GM12891 (cell line): ENCODE results near the gene CASP4.

Experiments used
- PAX5 ChIP-seq: IDR thresholded peaks from 2 replicates; pipeline ENCODE4 v1.6.1; 2011; ENCODE audit warnings: low read length, moderate library complexity, mild to moderate bottlenecking; ENCODE audit not compliant: insufficient read depth, severe bottlenecking
- POLR2A ChIP-seq: IDR thresholded peaks from 2 replicates; pipeline ENCODE4 v1.6.1; 2011; ENCODE audit warnings: low read depth, low read length, control low read depth
- POLR2AphosphoS5 ChIP-seq: IDR thresholded peaks from 2 replicates; pipeline ENCODE4 v1.6.1; 2011; ENCODE audit warnings: low read depth, low read length, control low read depth
- SPI1 ChIP-seq: IDR thresholded peaks from 2 replicates; pipeline ENCODE4 v1.6.1; 2011; ENCODE audit warnings: low read depth, low read length, control low read depth
- TAF1 ChIP-seq: IDR thresholded peaks from 2 replicates; pipeline ENCODE4 v1.6.1; 2011; ENCODE audit warnings: low read depth, low read length, control low read depth

DNA sequence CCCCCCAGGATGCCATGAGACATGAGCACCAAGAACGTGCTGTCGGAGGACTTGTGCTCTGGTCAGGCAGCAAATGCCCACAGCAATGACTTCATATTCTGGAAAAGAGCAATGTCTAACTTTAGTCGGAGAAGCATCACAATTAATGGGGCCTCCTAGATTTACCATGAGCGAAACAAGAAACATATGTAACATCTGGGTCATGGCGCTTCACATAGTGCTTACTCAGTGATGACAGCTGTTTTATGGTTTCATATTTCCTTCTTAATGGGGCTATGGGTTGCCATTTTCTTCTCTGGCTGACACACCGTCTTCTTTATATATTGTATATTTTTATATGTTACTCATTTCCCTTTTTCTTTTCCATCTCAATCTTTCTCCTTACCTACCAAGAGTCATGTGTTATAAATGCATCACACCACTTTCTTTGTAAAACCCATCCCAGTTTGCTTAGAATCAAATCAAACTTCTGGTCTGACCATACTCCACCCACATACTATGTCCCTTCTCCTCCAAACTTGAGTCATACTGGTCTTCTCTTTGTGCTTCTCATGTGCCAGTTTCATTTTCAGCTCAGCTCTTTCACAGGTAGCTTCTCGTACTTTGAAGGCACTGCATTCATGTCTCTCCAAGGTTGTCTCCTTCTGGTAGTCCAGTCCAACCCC is 60.7 kb downstream of the CASP4 start:
- TF ChIP-seq POLR2A = no peak
- no peak for TF ChIP-seq POLR2AphosphoS5
- no peak for TF ChIP-seq TAF1
- no peak for TF ChIP-seq SPI1
- TF ChIP-seq PAX5 = no peak
